AG20443 (cell line): ENCODE data around the gene S100A8.
A peak's percentile ranks its signal among the peaks of the same experiment; 100 is the strongest.

Experiments used
- DNase-seq: peaks from one replicate; pipeline ENCODE4 v3.0.0; 2012; ENCODE audit warnings: low spot score, mixed read lengths

The S100A8 gene

GRCh38 chr1:153389973-153390879 lies 647 bp downstream of the S100A8 start:
- DNase-seq, result no peak

- DNase-seq, result no peak
Observed at GRCh38 chr1:153389401-153389800, 1.5 kb downstream of the S100A8 start.

GRCh38 chr1:153387785-153388184 lies 3.1 kb downstream of the S100A8 start:
- DNase-seq, result no peak

GRCh38 chr1:153387001-153387400 lies 3.9 kb downstream of the S100A8 start:
- no peak for DNase-seq

GRCh38 chr1:153386500-153386901 lies 4.4 kb downstream of the S100A8 start:
- DNase-seq, result no peak

GRCh38 chr1:153384958-153385580 lies 5.8 kb downstream of the S100A8 start:
- no peak for DNase-seq

GRCh38 chr1:153380711-153381110 lies 10.2 kb downstream of the S100A8 start:
- no peak for DNase-seq

GRCh38 chr1:153379591-153379990 lies 11.3 kb downstream of the S100A8 start:
- no peak for DNase-seq

- DNase-seq, result peak; percentile 62
Observed at GRCh38 chr1:153375511-153375910, 15.4 kb downstream of the S100A8 start, which contains the start of gene S100A12. Gene S100A12, minus strand, starts transcription at chr1:153375621. Its CDS starts 1,029 bp downstream, at chr1:153374592.

GRCh38 chr1:153374071-153374470 lies 16.8 kb downstream of the S100A8 start:
- DNase-seq, result no peak

GRCh38 chr1:153372571-153372970 lies 18.3 kb downstream of the S100A8 start:
- no peak for DNase-seq

GRCh38 chr1:153371231-153371630 lies 19.6 kb downstream of the S100A8 start:
- DNase-seq, result no peak

- no peak for DNase-seq
Observed at GRCh38 chr1:153370146-153370545, 20.7 kb downstream of the S100A8 start.

- no peak for DNase-seq
Observed at GRCh38 chr1:153368495-153368894, 22.4 kb downstream of the S100A8 start.

- no peak for DNase-seq
Observed at GRCh38 chr1:153367090-153367489, 23.8 kb downstream of the S100A8 start.

GRCh38 chr1:153366261-153366660 lies 24.6 kb downstream of the S100A8 start:
- DNase-seq, result no peak

- DNase-seq, result no peak
Observed at GRCh38 chr1:153365696-153366095, 25.2 kb downstream of the S100A8 start.

- no peak for DNase-seq
Observed at GRCh38 chr1:153364766-153365666, 25.9 kb downstream of the S100A8 start.

- no peak for DNase-seq
Observed at GRCh38 chr1:153364156-153364555, 26.7 kb downstream of the S100A8 start.

- DNase-seq, result no peak
Observed at GRCh38 chr1:153363641-153364040, 27.2 kb downstream of the S100A8 start.

- no peak for DNase-seq
Observed at GRCh38 chr1:153362187-153362775, 28.6 kb downstream of the S100A8 start.
